Endothelial cell of umbilical vein (primary cell): ENCODE measurements around the gene CERS5. TPM values are rescaled to one million over a fixed set of nuclear protein-coding genes. Genes with fewer than 3 reads are reported as not detected.

Experiments used
- BruUV-seq: library from RNA; stranded (reverse); fragments of 400-500 nt; replicated peaks from 2 replicates; lab custom pipeline; 2021; lab: Mats Ljungman, UMichigan
- CTCF ChIA-PET: fragments of 300-600, 350-600 bp; sonication (Branson Sonifier 250); formaldehyde crosslinking; loops from one replicate; lab custom pipeline; 2021; ENCODE audit warnings: antibody characterized with exemption, inconsistent platforms; lab: Charles Lee
- POLR2A ChIA-PET: fragments of 300-600, 350-600 bp; sonication (Branson Sonifier 250); formaldehyde crosslinking; loops from one replicate; lab custom pipeline; 2021; ENCODE audit warnings: antibody characterized with exemption, inconsistent platforms; lab: Charles Lee
- DNase-seq: peaks from one replicate; pipeline ENCODE4 v3.0.0-alpha.2; 2011; ENCODE audit warnings: low read depth, low spot score
- FAIRE-seq: peaks from 2 replicates; lab custom pipeline; 2011; peaks lifted over from hg19 to GRCh38; lab: Jason Lieb, UNC
- H2AFZ ChIP-seq: 2 replicates; pipeline ENCODE4 v1.6.0; 2012; ENCODE audit warnings: low read depth, low read length, control low read depth, inconsistent platforms
- H3K27ac ChIP-seq: 2 replicates; pipeline ENCODE4 v1.5.1; 2011; ENCODE audit warnings: low read depth, mild to moderate bottlenecking, control low read depth, low read length, moderate library complexity; ENCODE audit not compliant: insufficient read depth
- H3K27me3 ChIP-seq, 2 experiments: 2 replicates each; pipeline versions ENCODE4 v1.6.0 to v1.6.1; 2011; ENCODE audit warnings: low read length in 2 of 2, mixed read lengths in 1 of 2; ENCODE audit not compliant: control insufficient read depth in 2 of 2, insufficient read depth in 2 of 2
- H3K36me3 ChIP-seq, 2 experiments: 2 replicates in 1 of 2; 3 replicates in 1 of 2; pipeline ENCODE4 v1.5.1; 2011; ENCODE audit warnings: low read length in 2 of 2, mild to moderate bottlenecking in 1 of 2, moderate library complexity in 1 of 2; ENCODE audit not compliant: control insufficient read depth in 2 of 2, insufficient read depth in 2 of 2; ENCODE audit errors: extremely low read depth in 1 of 2
- H3K4me1 ChIP-seq: 3 replicates; pipeline ENCODE4 v1.5.1; 2011; ENCODE audit warnings: mild to moderate bottlenecking, low read length; ENCODE audit not compliant: control insufficient read depth, insufficient read depth; ENCODE audit errors: extremely low read depth
- H3K4me2 ChIP-seq: 2 replicates; pipeline ENCODE4 v1.6.1; 2011; ENCODE audit warnings: low read length, control low read depth, mixed read lengths; ENCODE audit not compliant: insufficient read depth
- H3K4me3 ChIP-seq, 3 experiments: fragments of 200-600 bp in 1 of 3; sonication (generic), shearing (Covaris generic) in 1 of 3; replicated peaks in 1 of 3; 2 replicates each; pipeline ENCODE4 v1.5.1; 2011 to 2016; ENCODE audit warnings: control low read depth in 3 of 3, low read length in 3 of 3, mild to moderate bottlenecking in 2 of 3, inconsistent platforms in 1 of 3, low read depth in 1 of 3, moderate library complexity in 1 of 3; ENCODE audit not compliant: insufficient read depth in 1 of 3
- H3K79me2 ChIP-seq: 2 replicates; pipeline ENCODE4 v1.6.0; 2012; ENCODE audit warnings: low read length, inconsistent platforms; ENCODE audit not compliant: control insufficient read depth, insufficient read depth
- H3K9ac ChIP-seq: replicated peaks from 2 replicates; pipeline ENCODE3; 2011; ENCODE audit warnings: low read length, control low read depth; ENCODE audit not compliant: insufficient read depth; ENCODE audit errors: extremely low read depth
- H3K9me1 ChIP-seq: replicated peaks from 3 replicates; pipeline ENCODE4 v1.6.0; 2011; ENCODE audit warnings: mild to moderate bottlenecking, low read length; ENCODE audit not compliant: control insufficient read depth, insufficient read depth; ENCODE audit errors: extremely low read depth
- H3K9me3 ChIP-seq: replicated peaks from 2 replicates; pipeline ENCODE4 v1.5.1; 2012; ENCODE audit warnings: low read length, inconsistent platforms; ENCODE audit not compliant: control insufficient read depth, insufficient read depth
- H4K20me1 ChIP-seq: replicated peaks from 2 replicates; pipeline ENCODE3; 2011; ENCODE audit warnings: mild to moderate bottlenecking, low read length; ENCODE audit not compliant: control insufficient read depth, insufficient read depth; ENCODE audit errors: extremely low read depth
- EZH2 ChIP-seq: IDR thresholded peaks from 2 replicates; pipeline ENCODE4 v1.6.1; 2012; ENCODE audit warnings: borderline replicate concordance, low read depth, mild to moderate bottlenecking, moderate library complexity, low read length, inconsistent platforms; ENCODE audit not compliant: severe bottlenecking
- FOS ChIP-seq: IDR thresholded peaks from 2 replicates; pipeline ENCODE4 v1.6.1; 2011; ENCODE audit warnings: mild to moderate bottlenecking, low read length, moderate library complexity, borderline replicate concordance; ENCODE audit not compliant: insufficient read depth
- GATA2 ChIP-seq: IDR thresholded peaks from 2 replicates; pipeline ENCODE4 v1.7.0; 2011; ENCODE audit warnings: low read depth, mild to moderate bottlenecking, moderate library complexity, mixed read lengths, low read length; ENCODE audit not compliant: insufficient read length, insufficient read depth
- JUN ChIP-seq: IDR thresholded peaks from 2 replicates; pipeline ENCODE4 v1.6.1; 2011; ENCODE audit warnings: borderline replicate concordance, low read depth; ENCODE audit not compliant: insufficient read length, insufficient read depth
- MYC ChIP-seq: IDR thresholded peaks from one replicate; pipeline ENCODE4 v1.6.1; 2011; ENCODE audit warnings: mild to moderate bottlenecking, low read depth, low read length
- POLR2A ChIP-seq: IDR thresholded peaks from 2 replicates; pipeline ENCODE4 v1.6.1; 2012; ENCODE audit warnings: low read depth, mild to moderate bottlenecking, control low read depth, low read length
- POLR2AphosphoS5 ChIP-seq: IDR thresholded peaks from 2 replicates; pipeline ENCODE4 v1.6.1; 2012; ENCODE audit warnings: low read depth, mild to moderate bottlenecking, control low read depth, low read length, moderate library complexity; ENCODE audit not compliant: insufficient read depth
- dilution Hi-C: fragments of 300-500 bp; cut with MboI; formaldehyde crosslinking; loops from one replicate; pipeline ENCODE4 v1.15.0; 2019; ENCODE audit warnings: low sequenced_read_pairs; ENCODE audit not compliant: extremely low pct_ligation_motif_present
- intact Hi-C: fragments of 100-400 bp; cut with micrococcal nuclease; formaldehyde crosslinking; loops from one replicate; pipeline ENCODE4 v1.10.0; 2022
- polyA plus RNA-seq, 4 experiments: library from polyadenylated mRNA; depleted of rRNA in 3 of 4; stranded (reverse) in 3 of 4; unstranded in 1 of 4; fragments of >200 nt; gene quantifications; 2 replicates each; pipeline versions ENCODE4 v1.2.1 to v1.2.3, GENCODE V29; 2011 to 2012; ENCODE audit warnings: missing spikeins in 1 of 4
- total RNA-seq: library from RNA; stranded (reverse); gene quantifications from 2 replicates; pipeline ENCODE4 v1.2.3, GENCODE V29; 2021
- TF ChIP-seq, protein P1 (sequence below): IDR thresholded peaks from 2 replicates; pipeline ENCODE4 v1.6.1; 2011; ENCODE audit not compliant: insufficient read depth, insufficient read length
- TF ChIP-seq, protein P2 (sequence below), 2 donors: IDR thresholded peaks; 1 replicate in 1 of 2; 2 replicates in 1 of 2; pipeline ENCODE4 v1.5.1; 2011; ENCODE audit warnings: low read length in 2 of 2, mild to moderate bottlenecking in 2 of 2, moderate library complexity in 2 of 2, control low read depth in 1 of 2, inconsistent platforms in 1 of 2, low read depth in 1 of 2; ENCODE audit not compliant: insufficient read depth in 1 of 2; ENCODE audit errors: extremely low read depth in 1 of 2

CERS5 gene
- total and polyA plus RNA-seq, 2 donors (not counting 3 experiments of a cell fraction or from before 2014, with no cell fraction given): 60.4 to 108 TPM

DNA sequence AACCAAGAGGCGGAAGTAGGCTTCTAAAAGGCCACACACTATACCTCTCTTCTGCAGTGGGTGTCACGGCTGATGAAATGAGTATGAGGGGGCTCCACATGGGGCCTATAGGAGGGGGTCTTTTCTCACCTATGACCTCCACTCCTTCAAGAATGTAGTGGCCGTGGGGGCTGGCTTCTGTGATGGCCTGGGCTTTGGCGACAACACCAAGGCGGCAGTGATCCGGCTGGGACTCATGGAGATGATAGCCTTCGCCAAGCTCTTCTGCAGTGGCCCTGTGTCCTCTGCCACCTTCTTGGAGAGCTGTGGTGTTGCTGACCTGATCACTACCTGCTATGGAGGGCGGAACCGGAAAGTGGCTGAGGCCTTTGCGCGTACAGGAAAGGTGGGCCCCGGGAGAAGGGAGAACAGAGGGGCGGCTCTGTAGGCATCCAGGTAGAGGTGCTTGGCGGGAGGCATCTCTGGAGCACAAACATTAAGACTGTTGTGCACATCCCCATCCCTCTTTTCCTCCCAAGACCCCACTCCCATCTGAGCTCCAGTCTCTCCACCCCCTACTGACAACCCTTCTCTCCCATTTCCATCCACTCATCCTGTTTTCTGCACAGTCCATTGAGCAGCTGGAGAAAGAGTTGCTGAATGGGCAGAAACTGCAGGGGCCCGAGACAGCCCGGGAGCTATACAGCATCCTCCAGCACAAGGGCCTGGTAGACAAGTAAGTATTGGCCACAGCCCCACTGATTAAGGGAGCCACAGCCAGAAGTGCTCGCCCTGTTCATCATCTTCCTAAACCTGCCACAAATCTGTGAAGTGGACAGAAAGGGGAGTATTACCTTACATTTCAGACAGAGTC is 59.5 kb downstream of the CERS5 start:
- H3K9me1 ChIP-seq: no peaks in the 10 kb centered on the region
- CTCF ChIA-PET: interaction anchor here (0.8 to 1.2 kb wide), 6 partner anchors 23 to 207 kb away, joined by 3 to 4 read pairs (median 4); partner anchors contain the start of gene SMARCD1
- no peaks in the 10 kb centered on the region for H3K79me2 ChIP-seq
- no peak overlapping the region for H3K27ac ChIP-seq
- H3K9me3 ChIP-seq: no peaks in the 10 kb centered on the region
- intact Hi-C loops: no loop called here
- POLR2A ChIA-PET: no interaction called here
- H4K20me1 ChIP-seq: no peaks in the 10 kb centered on the region
- TF ChIP-seq JUN: no peak
- TF ChIP-seq POLR2A: no peak
- TF ChIP-seq POLR2AphosphoS5: no peak
- TF ChIP-seq, protein P1, sequence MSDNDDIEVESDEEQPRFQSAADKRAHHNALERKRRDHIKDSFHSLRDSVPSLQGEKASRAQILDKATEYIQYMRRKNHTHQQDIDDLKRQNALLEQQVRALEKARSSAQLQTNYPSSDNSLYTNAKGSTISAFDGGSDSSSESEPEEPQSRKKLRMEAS: no peak
- no peak for TF ChIP-seq MYC
- TF ChIP-seq, protein P2, sequence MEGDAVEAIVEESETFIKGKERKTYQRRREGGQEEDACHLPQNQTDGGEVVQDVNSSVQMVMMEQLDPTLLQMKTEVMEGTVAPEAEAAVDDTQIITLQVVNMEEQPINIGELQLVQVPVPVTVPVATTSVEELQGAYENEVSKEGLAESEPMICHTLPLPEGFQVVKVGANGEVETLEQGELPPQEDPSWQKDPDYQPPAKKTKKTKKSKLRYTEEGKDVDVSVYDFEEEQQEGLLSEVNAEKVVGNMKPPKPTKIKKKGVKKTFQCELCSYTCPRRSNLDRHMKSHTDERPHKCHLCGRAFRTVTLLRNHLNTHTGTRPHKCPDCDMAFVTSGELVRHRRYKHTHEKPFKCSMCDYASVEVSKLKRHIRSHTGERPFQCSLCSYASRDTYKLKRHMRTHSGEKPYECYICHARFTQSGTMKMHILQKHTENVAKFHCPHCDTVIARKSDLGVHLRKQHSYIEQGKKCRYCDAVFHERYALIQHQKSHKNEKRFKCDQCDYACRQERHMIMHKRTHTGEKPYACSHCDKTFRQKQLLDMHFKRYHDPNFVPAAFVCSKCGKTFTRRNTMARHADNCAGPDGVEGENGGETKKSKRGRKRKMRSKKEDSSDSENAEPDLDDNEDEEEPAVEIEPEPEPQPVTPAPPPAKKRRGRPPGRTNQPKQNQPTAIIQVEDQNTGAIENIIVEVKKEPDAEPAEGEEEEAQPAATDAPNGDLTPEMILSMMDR (IDR thresholded peaks at IDR 0.05; ENCODE audit: extremely low read depth in 1 of 2, insufficient read depth in 1 of 2, low read depth in 1 of 2, low read length in 2 of 2): no peak
- no peak for TF ChIP-seq EZH2
- no peak for TF ChIP-seq GATA2
- TF ChIP-seq FOS: no peak
- no peaks in the 10 kb centered on the region for H3K27me3 ChIP-seq
- DNase-seq (no peak), FAIRE-seq (no peak)
- no peak overlapping the region for H3K4me3 ChIP-seq
- dilution Hi-C loops: no loop called here
- peaks cover 6% of the 10 kb centered on the region for H3K4me1 ChIP-seq
- H3K9ac ChIP-seq: no peak overlapping the region
- no TSS peak for BruUV-seq
- H3K36me3 ChIP-seq: no peaks in the 10 kb centered on the region
- H2AFZ ChIP-seq: no peak overlapping the region
- no peak overlapping the region for H3K4me2 ChIP-seq
